DND-41 (cell line): ENCODE results near the gene RAMP1.

ENCODE experiments used
- ATAC-seq: fragments of 200-7000 bp; cut with Tn5 transposase; 3 replicates; pipeline ENCODE4 v1.9.1; 2021; ENCODE audit warnings: low read depth; ENCODE audit not compliant: insufficient read depth
- DNase-seq: peaks from one replicate; pipeline ENCODE4 v3.0.0-alpha.2; 2020
- H2AFZ ChIP-seq: 2 replicates; pipeline ENCODE4 v1.6.0; 2012; ENCODE audit warnings: low read depth, low read length
- H3K27ac ChIP-seq: 2 replicates; pipeline ENCODE4 v1.5.1; 2012; ENCODE audit warnings: low read length, inconsistent platforms
- H3K27me3 ChIP-seq: fragments of 200-600 bp; sonication (generic); 2 replicates; pipeline ENCODE4 v1.6.0; 2012; ENCODE audit warnings: low read length, mild to moderate bottlenecking, inconsistent platforms; ENCODE audit not compliant: insufficient read depth, poor library complexity
- H3K36me3 ChIP-seq: 2 replicates; pipeline ENCODE4 v1.5.1; 2012; ENCODE audit warnings: low read length, inconsistent platforms; ENCODE audit not compliant: insufficient read depth
- H3K4me1 ChIP-seq: 2 replicates; pipeline ENCODE4 v1.5.1; 2012; ENCODE audit warnings: mild to moderate bottlenecking, low read length; ENCODE audit not compliant: insufficient read depth
- H3K4me2 ChIP-seq: 2 replicates; pipeline ENCODE4 v1.6.0; 2012; ENCODE audit warnings: mild to moderate bottlenecking, moderate library complexity, low read length, inconsistent platforms; ENCODE audit not compliant: insufficient read depth
- H3K4me3 ChIP-seq, 2 experiments: fragments of 200-600 bp in 1 of 2; shearing (Covaris generic) in 1 of 2; 2 replicates each; pipeline ENCODE4 v1.5.1; 2012 to 2016; ENCODE audit warnings: inconsistent platforms in 2 of 2, low read length in 2 of 2, mild to moderate bottlenecking in 2 of 2, low read depth in 1 of 2, moderate library complexity in 1 of 2
- H3K79me2 ChIP-seq: 2 replicates; pipeline ENCODE4 v1.6.0; 2012; ENCODE audit warnings: low read length, inconsistent platforms; ENCODE audit not compliant: insufficient read depth
- H3K9ac ChIP-seq: 2 replicates; pipeline ENCODE4 v1.6.0; 2012; ENCODE audit warnings: low read depth, mild to moderate bottlenecking, inconsistent platforms, low read length, moderate library complexity
- H3K9me3 ChIP-seq: 2 replicates; pipeline ENCODE4 v1.5.1; 2012; ENCODE audit warnings: low read length, moderate library complexity, mild to moderate bottlenecking, inconsistent platforms; ENCODE audit not compliant: insufficient read depth, severe bottlenecking
- H4K20me1 ChIP-seq: 2 replicates; pipeline ENCODE4 v1.6.0; 2012; ENCODE audit warnings: low read length; ENCODE audit not compliant: insufficient read depth
- EZH2 ChIP-seq: IDR thresholded peaks from 3 replicates; pipeline ENCODE4 v1.6.1; 2012; ENCODE audit warnings: borderline replicate concordance, low read depth, mild to moderate bottlenecking, moderate library complexity, low read length, inconsistent platforms; ENCODE audit not compliant: severe bottlenecking
- TF ChIP-seq, protein P1 (sequence below): IDR thresholded peaks from 2 replicates; pipeline ENCODE4 v1.5.1; 2012; ENCODE audit warnings: borderline replicate concordance, low read length, moderate library complexity, mild to moderate bottlenecking; ENCODE audit not compliant: poor library complexity, severe bottlenecking; ENCODE audit errors: extremely low read depth

Gene RAMP1

DNA sequence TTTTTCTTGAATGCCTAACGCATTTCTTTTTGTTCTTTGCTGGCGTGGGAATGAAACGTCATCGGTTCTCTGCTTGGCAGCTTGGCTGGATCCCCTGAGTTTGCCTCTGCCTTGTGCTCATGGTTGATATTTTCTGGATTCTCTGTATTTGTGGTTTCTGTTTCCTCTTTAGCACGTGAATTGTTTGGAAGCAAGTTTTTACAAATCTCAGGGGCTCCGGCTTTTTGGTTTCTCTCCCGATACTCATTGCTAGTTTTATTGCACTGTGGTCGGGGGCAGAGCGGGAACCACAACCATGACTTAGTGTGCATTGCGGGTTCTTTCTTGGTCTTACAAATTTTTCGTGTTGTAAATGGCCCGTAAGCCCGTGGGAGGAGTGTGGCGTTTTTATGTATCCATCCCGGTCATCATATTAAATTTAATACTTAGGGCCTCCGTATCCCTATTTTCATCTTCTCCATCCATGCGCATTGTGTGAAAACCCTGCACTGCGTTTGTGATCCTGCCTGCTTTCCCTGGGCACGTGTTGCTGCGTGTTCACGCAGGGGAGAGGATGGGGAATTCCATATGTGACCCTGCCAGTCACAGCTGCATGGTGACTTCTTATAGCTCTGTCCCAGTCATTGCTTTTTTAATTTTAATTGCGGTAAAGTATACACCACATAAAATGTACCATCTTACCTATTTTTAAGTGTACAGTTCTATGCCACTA is 9.4 kb downstream of the RAMP1 start:
- Histone ChIP-seq H3K27ac (no peak overlapping the region), H3K4me2 (no peak overlapping the region), H3K9me3 (no peaks in the 10 kb centered on the region), H3K27me3 (peaks cover 27% of the 10 kb centered on the region), H3K36me3 (no peaks in the 10 kb centered on the region), H2AFZ (no peak overlapping the region), H3K9ac (no peak overlapping the region), H3K79me2 (no peaks in the 10 kb centered on the region), H3K4me3 (no peak overlapping the region), H3K4me1 (peaks cover 5% of the 10 kb centered on the region), H4K20me1 (no peaks in the 10 kb centered on the region)
- TF ChIP-seq EZH2: no peak
- TF ChIP-seq, protein P1, sequence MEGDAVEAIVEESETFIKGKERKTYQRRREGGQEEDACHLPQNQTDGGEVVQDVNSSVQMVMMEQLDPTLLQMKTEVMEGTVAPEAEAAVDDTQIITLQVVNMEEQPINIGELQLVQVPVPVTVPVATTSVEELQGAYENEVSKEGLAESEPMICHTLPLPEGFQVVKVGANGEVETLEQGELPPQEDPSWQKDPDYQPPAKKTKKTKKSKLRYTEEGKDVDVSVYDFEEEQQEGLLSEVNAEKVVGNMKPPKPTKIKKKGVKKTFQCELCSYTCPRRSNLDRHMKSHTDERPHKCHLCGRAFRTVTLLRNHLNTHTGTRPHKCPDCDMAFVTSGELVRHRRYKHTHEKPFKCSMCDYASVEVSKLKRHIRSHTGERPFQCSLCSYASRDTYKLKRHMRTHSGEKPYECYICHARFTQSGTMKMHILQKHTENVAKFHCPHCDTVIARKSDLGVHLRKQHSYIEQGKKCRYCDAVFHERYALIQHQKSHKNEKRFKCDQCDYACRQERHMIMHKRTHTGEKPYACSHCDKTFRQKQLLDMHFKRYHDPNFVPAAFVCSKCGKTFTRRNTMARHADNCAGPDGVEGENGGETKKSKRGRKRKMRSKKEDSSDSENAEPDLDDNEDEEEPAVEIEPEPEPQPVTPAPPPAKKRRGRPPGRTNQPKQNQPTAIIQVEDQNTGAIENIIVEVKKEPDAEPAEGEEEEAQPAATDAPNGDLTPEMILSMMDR: no peak
- ATAC-seq: no peak
- no peak for DNase-seq

DNA sequence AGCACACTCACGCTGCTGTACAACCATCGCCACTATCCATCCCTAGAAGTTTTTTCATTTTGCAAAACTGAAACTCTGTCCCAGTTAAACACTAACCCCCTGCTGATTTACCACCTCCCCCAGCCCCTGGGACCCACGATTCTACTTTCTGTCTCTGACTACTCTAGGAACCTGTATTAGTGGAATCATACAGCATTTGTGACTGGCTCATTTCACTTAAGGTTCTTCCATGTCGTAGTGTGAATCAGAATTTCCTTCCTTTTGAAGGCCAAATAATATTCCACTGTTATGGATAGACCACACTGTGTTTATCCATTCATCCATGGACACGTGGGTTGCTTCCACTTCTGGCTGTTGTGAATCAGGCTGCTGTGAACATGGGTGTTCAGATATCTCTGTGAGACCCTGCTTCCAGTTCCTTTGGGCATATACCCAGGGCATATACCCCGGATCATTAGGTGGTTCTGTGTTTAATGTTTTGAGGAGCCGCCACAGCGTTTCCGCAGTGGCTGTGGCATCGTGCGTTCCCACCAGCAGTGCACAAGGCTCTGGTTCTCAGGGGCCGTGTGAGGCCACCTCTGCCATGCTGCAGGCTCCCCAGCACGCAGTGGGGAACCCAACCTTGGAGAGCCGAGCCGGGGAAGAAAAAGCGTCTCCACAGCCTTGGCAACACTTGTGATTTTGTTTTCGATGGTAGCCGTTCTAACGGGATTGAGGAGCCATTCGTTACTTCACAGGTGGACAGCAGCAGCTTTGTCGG is 10.1 kb downstream of the RAMP1 start:
- no peak for DNase-seq
- no peak overlapping the region for H3K27ac ChIP-seq
- H3K4me1 ChIP-seq: peaks cover 5% of the 10 kb centered on the region
- no peak for TF ChIP-seq EZH2
- TF ChIP-seq, protein P1: no peak
- no peaks in the 10 kb centered on the region for H3K36me3 ChIP-seq
- no peaks in the 10 kb centered on the region for H3K79me2 ChIP-seq
- no peak for ATAC-seq
- H4K20me1 ChIP-seq: no peaks in the 10 kb centered on the region
- no peak overlapping the region for H3K4me2 ChIP-seq
- no peak overlapping the region for H2AFZ ChIP-seq
- no peaks in the 10 kb centered on the region for H3K9me3 ChIP-seq
- no peak overlapping the region for H3K9ac ChIP-seq
- no peak overlapping the region for H3K4me3 ChIP-seq
- peaks cover 27% of the 10 kb centered on the region for H3K27me3 ChIP-seq

DNA sequence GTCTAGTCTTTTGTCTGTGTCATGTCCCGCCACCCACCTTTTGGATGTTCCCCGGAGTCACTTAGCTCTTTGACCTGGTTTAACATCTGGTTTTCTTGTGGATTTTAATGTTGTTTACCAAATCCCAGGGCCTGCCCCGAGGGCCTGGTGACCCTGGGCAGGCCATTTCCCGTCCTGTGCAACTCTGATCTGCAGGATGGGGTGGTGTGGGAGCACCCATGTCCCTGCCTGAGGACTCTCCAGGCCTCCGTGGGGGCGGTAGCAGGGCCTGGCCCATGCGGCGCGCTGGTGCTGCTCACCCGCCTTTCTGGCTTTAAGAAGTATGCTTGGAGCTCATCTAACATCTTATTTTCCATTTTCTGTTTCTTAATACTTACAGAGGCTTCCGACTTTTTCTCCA is 10.7 kb downstream of the RAMP1 start:
- Histone ChIP-seq H3K36me3 (no peaks in the 10 kb centered on the region), H3K9me3 (no peaks in the 10 kb centered on the region), H3K4me3 (no peak overlapping the region), H3K79me2 (no peaks in the 10 kb centered on the region), H2AFZ (no peak overlapping the region), H3K27me3 (peaks cover 27% of the 10 kb centered on the region), H4K20me1 (no peaks in the 10 kb centered on the region), H3K4me2 (no peak overlapping the region), H3K9ac (no peak overlapping the region), H3K27ac (no peak overlapping the region), H3K4me1 (peaks cover 5% of the 10 kb centered on the region)
- TF ChIP-seq, protein P1: no peak
- no peak for TF ChIP-seq EZH2
- ATAC-seq (no peak), DNase-seq (no peak)
